Activated CD8-positive, alpha-beta memory T cell treated with anti-CD3 and anti-CD28 coated beads, Interleukin-2, amount 50 U/mL, for 4 hours (primary cell): ENCODE measurements around the gene TMEM132C.

Source experiments
- DNase-seq: peaks from one replicate; pipeline ENCODE4 v3.0.0-alpha.2; 2020

The TMEM132C gene

GRCh38 chr12:128290938-128291337, 24.0 kb downstream of the TMEM132C start:
- no peak for DNase-seq

- DNase-seq = no peak
Measured at GRCh38 chr12:128298091-128298748, 31.2 kb downstream of the TMEM132C start.

GRCh38 chr12:128305336-128305892, 38.4 kb downstream of the TMEM132C start:
- DNase-seq = no peak

GRCh38 chr12:128307791-128308190, 40.8 kb downstream of the TMEM132C start:
- DNase-seq = no peak

- no peak for DNase-seq
Measured at GRCh38 chr12:128312661-128313060, 45.7 kb downstream of the TMEM132C start.

- no peak for DNase-seq
Measured at GRCh38 chr12:128313931-128314330, 47.0 kb downstream of the TMEM132C start.

- no peak for DNase-seq
Measured at GRCh38 chr12:128314611-128315010, 47.6 kb downstream of the TMEM132C start.

GRCh38 chr12:128316078-128316477, 49.1 kb downstream of the TMEM132C start:
- no peak for DNase-seq

- DNase-seq = no peak
Measured at GRCh38 chr12:128316973-128317526, 50.1 kb downstream of the TMEM132C start.

GRCh38 chr12:128318341-128318740, 51.4 kb downstream of the TMEM132C start:
- no peak for DNase-seq

- no peak for DNase-seq
Measured at GRCh38 chr12:128318946-128319345, 52.0 kb downstream of the TMEM132C start.

GRCh38 chr12:128322341-128322740, 55.4 kb downstream of the TMEM132C start:
- DNase-seq = no peak

GRCh38 chr12:128323145-128323920, 56.4 kb downstream of the TMEM132C start:
- no peak for DNase-seq

GRCh38 chr12:128325646-128326045, 58.7 kb downstream of the TMEM132C start:
- DNase-seq = no peak

- no peak for DNase-seq
Measured at GRCh38 chr12:128326406-128326805, 59.4 kb downstream of the TMEM132C start.

- DNase-seq = no peak
Measured at GRCh38 chr12:128328961-128329360, 62.0 kb downstream of the TMEM132C start.

GRCh38 chr12:128336204-128337070, 69.5 kb downstream of the TMEM132C start:
- no peak for DNase-seq

GRCh38 chr12:128337071-128337345, 70.0 kb downstream of the TMEM132C start:
- DNase-seq = no peak

GRCh38 chr12:128337431-128338170, 70.6 kb downstream of the TMEM132C start:
- DNase-seq = no peak

GRCh38 chr12:128338386-128339125, 71.6 kb downstream of the TMEM132C start:
- no peak for DNase-seq

GRCh38 chr12:128339126-128339520, 72.2 kb downstream of the TMEM132C start:
- DNase-seq = no peak

GRCh38 chr12:128339631-128340030, 72.7 kb downstream of the TMEM132C start:
- no peak for DNase-seq
